ENCODE data around the gene FOXD4L1.
"Not testable (repeated sequence)": the region's sequence is repeated elsewhere in the genome, so short reads cannot be mapped to it uniquely, and the experiment has no call there.

FOXD4L1 gene

DNA sequence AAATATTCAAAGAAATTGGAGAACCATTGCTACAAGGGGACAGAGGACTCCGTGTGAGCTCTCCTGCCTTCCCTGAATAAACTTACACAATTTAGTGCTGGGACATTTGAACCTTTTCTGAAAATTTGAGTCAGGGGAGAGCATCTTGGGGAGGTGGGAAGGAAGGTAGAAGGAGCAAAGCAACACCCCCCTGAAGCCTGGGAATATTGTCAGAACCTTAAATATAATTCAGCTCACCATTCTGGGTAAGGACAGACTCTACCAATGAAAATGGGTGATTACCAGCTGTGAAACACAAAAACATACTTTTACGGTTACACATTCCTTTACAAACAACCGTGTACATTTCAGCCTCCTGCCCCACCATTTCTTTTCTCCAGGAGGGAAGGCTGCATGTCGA is at the start of gene FOXD4L1:
Gene FOXD4L1, plus strand, starts transcription at position 301 of the 400 bp plus-strand sequence. CDS start 592 bp downstream, outside the sequence.
- not testable (repeated sequence) for DNase-seq (ENCODE audit: low spot score)

DNA sequence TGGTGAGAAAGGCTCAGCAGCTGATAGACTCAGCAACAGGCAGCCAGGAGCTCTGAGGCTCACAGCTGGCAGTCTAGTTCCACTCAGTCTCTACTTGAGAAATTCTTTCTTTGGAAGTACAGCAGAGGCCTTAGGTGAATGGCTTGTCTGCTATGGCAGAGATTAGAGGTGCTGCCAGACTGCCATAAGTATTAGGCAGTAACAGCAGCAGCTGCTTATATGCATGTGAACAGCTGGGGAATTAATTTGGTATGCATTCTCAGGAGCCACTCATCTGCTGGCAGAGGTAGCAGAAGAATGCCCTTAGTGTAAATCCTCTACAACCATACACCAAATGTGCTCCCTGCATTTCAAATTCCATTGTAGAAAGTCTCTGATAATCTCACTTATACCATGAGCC is 32.7 kb upstream of the FOXD4L1 start:
- not testable (repeated sequence) for DNase-seq (ENCODE audit: low spot score)

DNA sequence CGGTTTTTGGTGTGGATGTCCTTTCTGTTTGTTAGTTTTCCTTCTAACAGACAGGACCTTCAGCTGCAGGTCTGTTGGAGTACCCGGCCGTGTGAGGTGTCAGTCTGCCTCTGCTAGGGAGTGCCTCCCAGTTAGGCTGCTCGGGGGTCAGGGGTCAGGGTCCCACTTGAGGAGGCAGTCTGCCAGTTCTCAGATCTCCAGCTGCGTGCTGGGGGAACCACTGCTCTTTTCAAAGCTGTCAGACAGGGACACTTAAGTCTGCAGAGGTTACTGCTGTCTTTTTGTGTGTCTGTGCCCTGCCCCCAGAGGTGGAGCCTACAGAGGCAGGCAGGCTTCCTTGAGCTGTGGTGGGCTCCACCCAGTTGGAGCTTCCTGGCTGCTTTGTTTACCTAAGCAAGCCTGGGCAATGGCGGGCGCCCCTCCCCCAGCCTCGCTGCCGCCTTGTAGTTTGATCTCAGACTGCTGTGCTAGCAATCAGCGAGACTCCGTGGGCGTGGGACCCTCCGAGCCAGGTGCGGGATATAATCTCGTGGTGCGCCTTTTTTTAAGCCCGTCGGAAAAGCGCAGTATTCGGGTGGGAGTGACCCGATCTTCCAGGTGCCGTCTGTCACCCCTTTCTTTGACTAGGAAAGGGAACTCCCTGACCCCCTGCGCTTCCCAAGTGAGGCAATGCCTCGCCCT is 21.6 kb upstream of the FOXD4L1 start:
- not testable (repeated sequence) for DNase-seq (ENCODE audit: low spot score)

DNA sequence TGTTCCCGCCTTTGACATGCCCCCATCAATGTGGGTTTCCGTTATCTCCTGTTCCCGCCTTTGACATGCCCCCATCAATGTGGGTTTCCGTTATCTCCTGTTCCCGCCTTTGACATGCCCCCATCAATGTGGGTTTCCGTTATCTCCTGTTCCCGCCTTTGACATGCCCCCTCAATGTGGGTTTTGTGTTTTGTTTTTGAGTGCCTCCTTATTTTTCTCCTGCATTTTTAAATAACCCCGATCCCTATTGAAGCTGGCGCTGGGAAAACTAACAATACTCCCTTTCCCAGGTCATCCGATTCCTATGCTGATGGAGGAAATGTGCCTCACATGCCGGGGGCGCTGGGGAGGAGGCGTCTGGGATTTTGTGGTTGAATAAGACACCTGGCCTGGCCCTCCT is 1.9 kb upstream of the FOXD4L1 start:
- not testable (repeated sequence) for DNase-seq (ENCODE audit: low spot score)

DNA sequence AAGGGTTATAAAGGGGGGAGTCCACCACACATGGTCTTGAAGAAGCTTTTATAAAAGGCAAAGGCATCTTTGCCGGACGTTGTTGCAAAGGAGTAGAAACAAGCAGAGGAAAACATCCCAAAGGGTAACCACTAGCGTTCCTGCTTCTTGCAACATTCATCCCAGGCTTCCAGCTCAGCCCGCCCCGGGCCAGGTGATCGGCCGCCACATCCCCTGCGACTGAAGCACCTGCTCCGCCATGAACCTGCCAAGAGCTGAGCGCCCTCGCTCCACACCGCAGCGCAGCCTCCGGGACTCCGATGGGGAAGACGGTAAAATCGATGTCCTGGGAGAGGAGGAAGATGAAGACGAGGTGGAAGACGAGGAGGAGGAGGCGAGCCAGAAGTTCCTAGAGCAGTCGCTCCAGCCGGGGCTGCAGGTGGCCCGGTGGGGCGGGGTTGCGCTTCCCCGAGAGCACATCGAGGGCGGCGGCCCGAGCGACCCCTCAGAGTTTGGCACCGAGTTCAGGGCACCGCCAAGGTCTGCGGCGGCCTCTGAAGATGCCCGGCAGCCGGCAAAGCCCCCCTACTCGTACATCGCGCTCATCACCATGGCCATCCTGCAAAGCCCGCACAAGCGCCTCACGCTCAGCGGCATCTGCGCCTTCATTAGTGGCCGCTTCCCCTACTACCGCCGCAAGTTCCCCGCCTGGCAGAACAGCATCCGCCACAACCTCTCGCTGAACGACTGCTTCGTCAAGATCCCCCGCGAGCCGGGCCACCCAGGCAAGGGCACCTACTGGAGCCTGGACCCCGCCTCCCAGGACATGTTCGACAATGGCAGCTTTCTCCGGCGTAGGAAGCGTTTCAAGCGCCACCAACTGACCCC is 787 bp downstream of the FOXD4L1 start:
- DNase-seq (ENCODE audit: low spot score), result not testable (repeated sequence)

DNA sequence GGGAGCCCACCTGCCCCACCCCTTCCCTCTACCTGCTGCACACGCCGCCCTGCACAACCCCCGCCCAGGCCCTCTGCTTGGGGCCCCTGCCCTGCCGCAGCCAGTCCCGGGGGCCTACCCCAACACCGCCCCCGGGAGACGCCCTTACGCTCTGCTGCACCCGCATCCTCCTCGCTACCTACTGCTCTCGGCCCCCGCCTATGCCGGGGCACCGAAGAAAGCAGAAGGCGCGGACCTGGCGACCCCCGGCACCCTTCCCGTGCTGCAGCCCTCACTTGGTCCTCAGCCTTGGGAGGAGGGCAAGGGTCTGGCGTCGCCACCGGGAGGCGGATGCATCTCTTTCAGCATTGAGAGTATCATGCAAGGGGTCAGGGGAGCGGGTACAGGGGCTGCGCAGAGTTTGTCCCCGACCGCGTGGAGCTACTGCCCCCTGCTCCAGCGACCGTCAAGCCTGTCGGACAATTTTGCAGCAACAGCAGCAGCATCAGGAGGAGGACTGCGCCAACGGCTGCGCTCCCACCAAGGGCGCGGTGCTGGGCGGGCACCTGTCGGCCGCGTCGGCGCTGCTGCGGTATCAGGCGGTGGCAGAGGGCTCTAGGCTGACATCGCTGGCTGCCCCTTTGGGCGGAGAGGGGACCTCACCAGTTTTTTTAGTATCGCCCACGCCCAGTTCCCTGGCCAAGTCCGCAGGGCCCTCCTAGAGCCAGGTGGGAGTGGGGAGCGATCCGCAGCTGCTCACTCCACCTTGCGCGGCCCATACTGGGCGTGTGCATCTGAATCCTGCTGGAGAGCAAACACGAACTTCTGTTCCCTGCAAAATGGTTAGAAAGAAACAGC is 1.6 kb downstream of the FOXD4L1 start:
- not testable (repeated sequence) for DNase-seq (ENCODE audit: low spot score)

DNA sequence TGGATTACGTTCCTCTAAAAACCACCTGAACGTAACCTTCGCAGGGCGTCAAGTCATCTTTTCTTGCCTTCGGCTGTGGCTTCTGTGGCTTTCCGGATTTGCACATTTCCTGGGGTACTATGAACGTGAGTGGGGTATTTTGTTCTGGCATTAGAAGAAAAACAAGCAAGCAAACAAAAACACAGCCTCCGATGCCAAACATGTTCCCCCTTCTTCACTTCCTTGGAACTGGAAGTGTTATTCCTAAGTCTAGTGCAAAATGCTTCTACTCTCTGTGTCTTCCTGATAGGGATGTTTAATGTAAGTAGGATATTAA is 2.2 kb downstream of the FOXD4L1 start:
- DNase-seq (ENCODE audit: low spot score), result not testable (repeated sequence)

DNA sequence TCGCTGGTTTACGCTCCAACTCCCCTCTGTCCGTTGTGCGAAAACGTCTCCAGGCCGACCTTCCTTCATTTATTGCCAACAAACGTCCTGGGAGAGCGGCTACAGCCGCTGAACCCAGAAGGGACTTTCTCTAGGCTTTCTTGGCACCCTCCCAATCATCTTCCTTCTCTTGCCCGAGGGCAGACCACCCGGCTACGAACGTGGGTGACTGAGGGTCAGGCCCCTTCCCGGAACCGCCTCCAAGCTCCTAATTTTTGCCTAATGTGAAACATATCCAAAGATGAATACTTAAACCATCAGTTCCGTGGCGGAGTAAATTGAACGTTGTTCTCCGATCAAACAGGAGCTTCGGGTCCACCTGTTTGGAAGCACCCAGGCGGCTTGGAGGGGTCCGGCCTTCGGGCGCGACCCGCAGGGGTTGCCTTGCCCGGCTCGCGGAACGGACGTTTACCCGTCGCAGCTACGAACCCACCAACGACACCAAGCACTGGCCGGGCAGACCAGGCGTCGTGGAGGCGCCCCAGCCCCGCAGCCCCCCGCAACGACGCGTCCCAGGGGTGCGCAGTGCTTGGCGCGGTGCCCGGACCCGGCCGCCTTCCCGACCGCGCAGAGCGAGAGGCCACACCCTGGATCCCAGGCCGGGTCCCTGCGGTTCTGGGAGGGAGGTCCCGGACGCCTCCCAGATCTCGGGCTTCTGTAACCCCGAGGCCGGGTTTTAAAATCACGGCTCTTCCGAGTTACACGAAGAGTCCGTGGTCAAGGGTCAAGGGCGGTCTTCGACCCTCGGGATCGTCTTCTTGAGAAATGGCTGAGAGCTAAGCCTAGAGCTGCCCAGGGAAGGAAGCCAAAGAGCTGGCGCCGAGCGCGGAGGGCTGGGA is 4.0 kb downstream of the FOXD4L1 start:
- DNase-seq (ENCODE audit: low spot score), result not testable (repeated sequence)

DNA sequence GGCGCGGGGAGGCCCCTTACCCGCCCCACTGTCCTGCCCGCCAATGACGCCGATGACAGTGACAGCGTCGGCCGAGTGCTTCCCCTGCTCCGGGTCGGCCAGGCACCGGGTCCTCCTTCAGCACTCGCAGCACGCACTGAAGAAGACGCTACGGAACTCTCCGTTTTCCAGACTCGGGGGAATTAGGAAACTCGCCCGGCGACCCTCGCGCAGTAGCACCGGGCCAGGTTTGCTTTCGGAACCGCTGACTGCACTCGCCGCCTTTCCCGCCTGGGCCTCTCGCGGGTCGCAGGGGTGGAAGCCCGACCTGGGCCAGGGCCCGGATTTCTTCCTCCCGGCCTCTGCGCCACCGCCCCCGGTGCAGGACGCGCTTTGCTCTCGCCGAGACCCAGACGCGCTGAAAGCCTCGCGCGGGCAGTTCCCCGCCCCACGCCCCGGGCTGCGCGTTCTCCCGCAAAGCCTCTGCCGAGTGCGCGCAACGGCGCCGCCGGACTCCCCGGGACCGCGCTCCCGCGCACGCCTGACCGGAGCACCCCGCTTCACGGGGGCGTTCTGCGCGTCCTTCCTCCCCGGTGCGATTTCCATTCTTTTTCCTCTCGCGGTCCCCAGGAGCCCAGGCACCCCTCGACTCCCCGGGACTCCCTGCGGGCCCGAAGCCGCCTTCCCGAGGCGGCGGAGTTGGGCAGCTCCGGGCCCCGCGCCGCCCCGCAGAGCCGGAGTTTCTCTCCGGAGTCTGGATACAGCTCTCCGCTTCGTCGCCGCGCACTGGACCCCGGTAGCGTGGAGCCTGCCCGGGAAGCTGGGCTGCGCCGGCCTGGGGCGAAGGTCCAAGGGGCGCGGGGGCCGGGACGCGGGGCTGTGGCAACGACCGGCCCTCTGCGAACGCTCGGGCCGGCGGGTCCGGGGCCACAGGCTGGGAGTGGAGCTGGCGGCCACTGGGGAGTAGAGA is 4.9 kb downstream of the FOXD4L1 start:
- not testable (repeated sequence) for DNase-seq (ENCODE audit: low spot score)

DNA sequence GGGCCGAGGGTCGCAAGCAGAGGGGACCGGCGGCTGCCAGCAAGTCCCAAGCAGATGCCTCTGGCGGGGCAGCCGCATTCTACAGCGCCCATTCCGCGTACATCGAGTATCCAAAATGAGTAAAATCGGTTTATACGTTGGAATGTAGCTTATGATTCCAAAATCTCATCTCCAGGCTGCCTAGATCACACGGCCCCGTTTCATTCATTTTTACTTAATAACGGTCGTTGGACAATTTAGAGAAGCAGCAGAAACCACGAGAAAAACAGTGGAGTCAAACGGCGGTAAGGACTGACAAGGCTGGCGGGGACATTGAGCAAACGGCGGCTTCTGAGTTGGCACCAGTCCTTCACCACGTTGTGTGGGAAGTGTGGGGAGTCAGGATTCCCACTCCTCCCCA is 5.6 kb downstream of the FOXD4L1 start:
- DNase-seq (ENCODE audit: low spot score), result not testable (repeated sequence)

DNA sequence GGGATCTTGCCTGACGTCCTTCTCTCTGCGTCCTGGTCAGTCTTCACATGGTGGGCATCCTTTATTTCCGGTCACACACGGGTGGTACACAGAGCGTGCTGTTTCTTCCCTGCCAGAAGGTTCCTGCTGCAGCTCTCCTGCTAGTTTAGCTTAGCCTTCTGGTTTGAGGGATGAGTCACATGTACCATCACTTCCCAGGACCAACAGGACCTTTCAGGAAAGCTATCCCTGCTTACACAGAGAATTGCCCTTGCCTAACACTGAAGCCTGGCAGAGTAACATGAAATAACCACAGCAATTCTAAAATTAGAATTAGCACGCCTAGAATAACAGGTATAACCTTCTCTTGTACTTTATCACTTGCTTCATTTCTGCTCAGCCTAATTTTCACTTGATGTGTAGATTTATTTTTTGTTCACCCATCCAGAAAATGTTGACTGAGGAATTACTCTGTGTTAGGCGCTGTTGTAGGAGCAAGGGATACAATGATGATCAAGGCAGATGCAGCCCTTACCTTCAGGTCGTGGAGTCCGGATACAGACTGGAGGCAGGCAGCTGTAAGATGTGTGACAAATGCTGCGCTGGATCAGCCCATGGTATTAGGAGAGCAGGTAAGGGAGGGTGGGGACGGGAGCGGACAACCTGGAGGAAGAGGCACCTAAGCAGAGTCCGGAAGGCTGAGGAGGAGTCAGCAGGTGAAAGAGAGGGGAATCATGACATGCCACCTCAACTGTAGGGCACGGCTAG is 9.1 kb downstream of the FOXD4L1 start:
- DNase-seq (ENCODE audit: low spot score), result not testable (repeated sequence)

DNA sequence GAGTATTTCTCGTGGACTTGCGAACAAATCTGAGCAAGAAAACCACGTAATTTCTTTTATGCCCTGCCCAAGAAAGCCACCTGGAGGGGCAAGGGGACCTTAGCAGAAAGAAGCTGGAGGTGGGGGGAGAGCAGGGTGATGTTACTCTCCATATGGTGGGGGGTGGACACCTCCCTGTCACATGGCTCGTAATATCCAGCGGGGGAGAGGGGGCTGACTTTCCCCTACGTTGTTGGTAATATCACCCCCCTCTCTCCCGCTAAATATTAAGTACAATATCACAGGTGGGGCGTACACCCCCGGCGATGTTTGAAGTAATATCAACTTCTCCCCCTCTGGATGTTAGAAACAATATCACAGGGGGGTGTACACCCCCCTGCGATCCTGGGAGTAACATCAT is 9.7 kb downstream of the FOXD4L1 start:
- not testable (repeated sequence) for DNase-seq (ENCODE audit: low spot score)

DNA sequence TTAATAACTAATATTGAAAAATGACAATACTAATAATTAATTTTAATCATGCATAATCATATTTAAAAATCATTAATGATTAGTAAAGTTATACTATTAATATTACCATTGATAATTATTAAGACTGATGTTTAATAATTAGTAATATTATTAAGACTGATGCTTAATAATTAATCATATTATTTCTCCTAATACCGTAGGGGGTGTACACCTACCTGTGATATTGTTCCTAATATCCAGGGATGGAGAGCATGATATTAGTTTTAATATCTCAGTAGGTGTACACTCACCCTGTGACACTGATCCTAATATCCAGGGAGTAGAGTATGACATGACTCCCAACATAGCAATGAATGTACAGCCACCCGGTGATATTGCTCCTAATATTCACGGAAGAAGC is 12.4 kb downstream of the FOXD4L1 start:
- not testable (repeated sequence) for DNase-seq (ENCODE audit: low spot score)

DNA sequence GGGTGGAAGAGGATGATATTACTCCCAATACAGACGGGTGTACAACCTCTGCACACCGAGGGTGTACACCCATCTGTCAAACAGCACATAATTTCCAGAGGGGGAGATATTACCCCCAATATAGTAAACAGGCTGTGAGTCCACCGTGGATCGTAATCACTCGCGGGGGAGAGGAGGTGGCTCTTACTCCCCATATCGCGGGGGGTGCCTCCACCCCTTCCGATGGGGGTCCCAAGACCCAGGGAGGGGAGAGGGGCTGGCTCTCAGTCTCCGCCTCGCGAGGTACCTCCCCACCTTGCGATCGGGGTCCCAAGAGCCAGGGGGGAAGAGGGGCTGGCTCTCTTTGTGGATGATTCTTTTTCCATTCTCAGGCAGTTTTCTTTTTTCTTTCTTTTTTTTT is 13.4 kb downstream of the FOXD4L1 start:
- DNase-seq (ENCODE audit: low spot score), result not testable (repeated sequence)

DNA sequence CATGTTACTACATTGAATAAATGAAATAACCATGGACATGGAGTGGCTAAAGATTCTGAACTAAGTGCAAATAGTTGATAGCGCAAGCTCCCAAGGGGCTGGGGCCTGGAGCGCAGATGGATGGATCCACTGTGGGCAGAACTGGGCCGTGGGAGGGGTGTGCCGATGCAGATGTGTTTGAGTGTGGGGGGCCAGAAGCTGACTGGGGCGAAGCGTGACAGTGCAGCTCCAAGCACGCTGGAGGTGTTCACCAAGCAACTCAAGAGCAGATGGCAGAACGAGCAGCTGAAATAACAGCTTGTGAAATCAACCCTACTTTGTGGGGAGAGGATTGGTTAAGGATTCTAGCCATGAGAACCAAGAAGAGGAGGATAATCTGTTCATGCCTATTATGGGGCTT is 17.0 kb downstream of the FOXD4L1 start:
- DNase-seq (ENCODE audit: low spot score), result not testable (repeated sequence)

DNA sequence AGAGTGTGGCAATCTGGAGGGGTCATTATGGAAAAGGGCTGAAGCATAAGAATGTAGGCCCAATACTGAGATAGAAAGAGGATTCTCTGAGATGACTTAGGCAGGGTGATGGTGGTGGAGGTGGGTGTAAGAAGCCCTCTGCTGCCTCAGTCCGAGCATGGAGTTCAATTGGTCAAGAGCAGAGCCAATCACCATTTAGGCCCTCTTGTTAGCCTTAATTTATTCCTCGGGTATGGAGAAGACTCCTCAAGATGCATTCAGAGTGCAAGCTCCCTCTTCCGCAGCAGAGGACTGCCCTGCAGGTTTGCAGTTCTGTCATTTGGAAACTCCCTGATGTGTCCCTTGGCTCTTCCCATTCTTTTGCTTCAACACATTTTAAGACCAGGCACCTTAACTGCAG is 17.5 kb downstream of the FOXD4L1 start:
- DNase-seq (ENCODE audit: low spot score), result not testable (repeated sequence)

DNA sequence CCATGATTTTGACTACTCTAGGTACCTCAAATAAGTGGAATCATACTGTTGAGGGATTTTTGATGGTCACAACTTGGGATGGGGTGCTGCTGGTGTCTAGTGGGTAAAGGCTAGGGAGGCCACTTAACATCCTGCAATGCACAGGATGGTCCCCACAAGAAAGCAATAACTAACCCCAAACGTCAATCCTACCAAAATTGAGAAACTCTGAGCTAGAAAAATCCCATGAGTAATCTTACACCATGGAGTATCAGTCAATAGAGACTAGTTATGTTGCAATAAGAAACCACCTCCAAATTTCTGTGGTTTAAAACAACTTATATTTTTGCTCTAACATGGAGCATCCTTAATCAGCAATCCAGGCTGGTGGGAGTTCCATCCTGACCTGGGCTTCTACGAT is 18.6 kb downstream of the FOXD4L1 start:
- DNase-seq (ENCODE audit: low spot score), result not testable (repeated sequence)

DNA sequence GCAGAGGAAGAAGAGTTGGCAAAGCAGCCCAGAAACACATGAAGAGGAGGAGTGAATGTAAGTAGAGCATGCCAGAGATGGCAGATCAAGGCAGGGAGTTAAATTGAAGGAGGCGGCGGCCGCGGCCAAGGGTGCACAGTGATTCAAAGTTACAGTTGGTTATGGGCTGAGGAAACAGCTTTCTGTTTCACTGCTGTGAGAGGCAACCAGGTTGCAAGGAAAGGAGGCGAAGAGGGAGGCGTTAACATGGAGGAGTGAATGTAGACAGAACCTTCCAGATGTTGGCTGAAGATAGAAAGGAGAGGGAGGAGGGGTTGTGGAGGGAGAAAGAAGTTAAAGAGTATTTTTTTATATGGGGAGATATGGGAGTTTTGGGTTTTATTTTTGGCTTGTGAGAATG is 22.4 kb downstream of the FOXD4L1 start:
- DNase-seq (ENCODE audit: low spot score), result not testable (repeated sequence)

DNA sequence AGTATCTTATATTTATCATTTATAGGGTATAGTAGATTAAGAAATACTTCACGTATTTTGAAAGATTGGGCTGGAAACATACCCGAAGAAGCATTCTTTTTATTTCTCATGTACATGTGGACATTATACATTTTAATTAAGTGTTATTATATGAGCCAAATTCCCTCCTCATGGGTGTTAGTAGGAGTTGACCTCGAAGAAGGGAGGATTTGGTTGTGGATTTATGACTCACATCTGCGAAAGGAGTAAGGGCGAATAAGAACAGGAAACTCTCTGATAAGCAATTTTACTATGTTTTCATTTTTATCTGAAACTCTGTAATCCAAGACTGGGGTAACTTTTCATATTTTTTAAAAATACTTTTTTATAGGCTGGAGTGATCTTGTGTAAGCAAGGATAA is 23.0 kb downstream of the FOXD4L1 start:
- not testable (repeated sequence) for DNase-seq (ENCODE audit: low spot score)
